GM23338 (cell line): ENCODE data around the gene ASXL3. TPM values are rescaled to one million over a fixed set of nuclear protein-coding genes. Genes with fewer than 3 reads are reported as not detected.

Source experiments
- ATAC-seq: fragments of 200-7000 bp; cut with Tn5 transposase; 3 replicates; pipeline ENCODE4 v1.9.1; 2020
- DNase-seq: peaks from one replicate; pipeline ENCODE4 v3.0.0-alpha.2; 2015; ENCODE audit warnings: low spot score
- H2AFZ ChIP-seq: fragments of 200-600 bp; sonication (generic); 2 replicates; pipeline ENCODE4 v1.8.0; 2016; ENCODE audit warnings: antibody characterized with exemption, mild to moderate bottlenecking, moderate library complexity
- H3F3A ChIP-seq: fragments of 200-600 bp; sonication (generic); replicated peaks from 2 replicates; pipeline ENCODE4 v1.8.0; 2017; ENCODE audit warnings: antibody characterized with exemption, mixed run types, low read depth
- H3K27ac ChIP-seq: fragments of 200-600 bp; sonication (generic); 2 replicates; pipeline ENCODE4 v1.6.1; 2016; ENCODE audit warnings: low read depth
- H3K27me3 ChIP-seq: fragments of 200-600 bp; sonication (generic); 2 replicates; pipeline ENCODE4 v1.8.0; 2016; ENCODE audit warnings: mild to moderate bottlenecking, mixed run types, moderate library complexity; ENCODE audit not compliant: insufficient read depth
- H3K36me3 ChIP-seq: fragments of 200-600 bp; sonication (generic); 2 replicates; pipeline ENCODE4 v1.8.0; 2016; ENCODE audit warnings: mild to moderate bottlenecking; ENCODE audit not compliant: insufficient read depth
- H3K4me1 ChIP-seq: fragments of 200-600 bp; sonication (generic); 2 replicates; pipeline ENCODE4 v1.8.0; 2016; ENCODE audit warnings: mild to moderate bottlenecking, moderate library complexity; ENCODE audit not compliant: insufficient read depth
- H3K4me2 ChIP-seq: fragments of 200-600 bp; sonication (generic); 2 replicates; pipeline ENCODE4 v1.7.1; 2017; ENCODE audit warnings: mixed run types
- H3K4me3 ChIP-seq: fragments of 200-600 bp; sonication (generic); 2 replicates; pipeline ENCODE4 v1.6.1; 2016; ENCODE audit warnings: mixed run types
- H3K79me2 ChIP-seq: fragments of 200-600 bp; sonication (generic); replicated peaks from 2 replicates; pipeline ENCODE4 v1.8.0; 2017; ENCODE audit warnings: mild to moderate bottlenecking; ENCODE audit not compliant: insufficient read depth
- H3K9me2 ChIP-seq: fragments of 200-600 bp; sonication (generic); 2 replicates; pipeline ENCODE4 v1.8.0; 2017; ENCODE audit not compliant: insufficient read depth
- H4K20me1 ChIP-seq: fragments of 200-600 bp; sonication (generic); replicated peaks from 2 replicates; pipeline ENCODE4 v1.8.0; 2017; ENCODE audit warnings: mild to moderate bottlenecking; ENCODE audit not compliant: insufficient read depth
- H3K27ac Mint-ChIP-seq: 2 replicates; pipeline ENCODE4 v1.8.0; 2020; ENCODE audit warnings: inconsistent platforms, mild to moderate bottlenecking, moderate library complexity, mixed read lengths
- H3K27me3 Mint-ChIP-seq: 3 replicates; pipeline ENCODE4 v1.8.0; 2022; ENCODE audit warnings: low read depth, mild to moderate bottlenecking, moderate library complexity, mixed read lengths, inconsistent platforms; ENCODE audit not compliant: insufficient read depth, poor library complexity
- H3K36me3 Mint-ChIP-seq: 3 replicates; pipeline ENCODE4 v1.8.0; 2021; ENCODE audit warnings: low read depth, mild to moderate bottlenecking, inconsistent platforms, moderate library complexity, mixed read lengths
- H3K4me1 Mint-ChIP-seq: 3 replicates; pipeline ENCODE4 v1.8.0; 2020; ENCODE audit warnings: mild to moderate bottlenecking, inconsistent platforms, mixed read lengths
- H3K4me3 Mint-ChIP-seq: 3 replicates; pipeline ENCODE4 v1.8.0; 2021; ENCODE audit warnings: moderate library complexity, mild to moderate bottlenecking, inconsistent platforms, mixed read lengths
- H3K9me3 Mint-ChIP-seq: 3 replicates; pipeline ENCODE4 v1.8.0; 2020; ENCODE audit warnings: moderate library complexity, mild to moderate bottlenecking, inconsistent platforms, mixed read lengths
- CREB1 ChIP-seq: fragments of 250-450 bp; sonication (Bioruptor Pico); IDR thresholded peaks from 2 replicates; pipeline ENCODE4 v1.5.0; 2020; ENCODE audit warnings: low read depth, mild to moderate bottlenecking, moderate library complexity
- EZH2phosphoT487 ChIP-seq: fragments of 200-600 bp; sonication (generic); IDR thresholded peaks from one replicate; pipeline ENCODE4 v1.8.1; 2018; ENCODE audit warnings: antibody characterized with exemption; ENCODE audit not compliant: unreplicated experiment
- NANOG ChIP-seq: IDR thresholded peaks from 2 replicates; pipeline ENCODE4 v1.6.1; 2016; ENCODE audit warnings: antibody characterized with exemption, borderline replicate concordance
- POLR2AphosphoS5 ChIP-seq: IDR thresholded peaks from 2 replicates; pipeline ENCODE4 v1.6.1; 2016; ENCODE audit warnings: antibody characterized with exemption, low read depth
- ZNF114 ChIP-seq: fragments of 250-450 bp; sonication (Bioruptor Pico); IDR thresholded peaks from 2 replicates; pipeline ENCODE4 v1.5.0; 2020; ENCODE audit warnings: mild to moderate bottlenecking, moderate library complexity
- polyA plus RNA-seq: library from polyadenylated mRNA; unstranded; fragments of >200 nt; fragmentation: Nextera tagmentation; extraction: Ambion mirVana; gene quantifications from 2 replicates; pipeline ENCODE4 v1.2.1, GENCODE V29; 2016
- total RNA-seq: library from RNA; depleted of rRNA; stranded (reverse); fragments of >200 nt; shearing (Covaris generic); gene quantifications from 2 replicates; pipeline ENCODE4 v1.2.3, GENCODE V29; 2014
- TF ChIP-seq, protein P1 (sequence below): IDR thresholded peaks from one replicate; pipeline ENCODE4 v1.6.1; 2018; ENCODE audit warnings: antibody characterized with exemption; ENCODE audit not compliant: unreplicated experiment
- TF ChIP-seq, protein P2 (sequence below): fragments of 250-450 bp; sonication (Bioruptor Pico); IDR thresholded peaks from 2 replicates; pipeline ENCODE4 v1.5.0; 2020; ENCODE audit warnings: mild to moderate bottlenecking, moderate library complexity

Gene ASXL3
- total and polyA plus RNA-seq, 2 experiments from 2014 or later, result 0.23 to 1.4 TPM

- TF ChIP-seq POLR2AphosphoS5 (no peak), CREB1 (CRISPR knock-in tag) (no peak)
- TF ChIP-seq, protein P1, sequence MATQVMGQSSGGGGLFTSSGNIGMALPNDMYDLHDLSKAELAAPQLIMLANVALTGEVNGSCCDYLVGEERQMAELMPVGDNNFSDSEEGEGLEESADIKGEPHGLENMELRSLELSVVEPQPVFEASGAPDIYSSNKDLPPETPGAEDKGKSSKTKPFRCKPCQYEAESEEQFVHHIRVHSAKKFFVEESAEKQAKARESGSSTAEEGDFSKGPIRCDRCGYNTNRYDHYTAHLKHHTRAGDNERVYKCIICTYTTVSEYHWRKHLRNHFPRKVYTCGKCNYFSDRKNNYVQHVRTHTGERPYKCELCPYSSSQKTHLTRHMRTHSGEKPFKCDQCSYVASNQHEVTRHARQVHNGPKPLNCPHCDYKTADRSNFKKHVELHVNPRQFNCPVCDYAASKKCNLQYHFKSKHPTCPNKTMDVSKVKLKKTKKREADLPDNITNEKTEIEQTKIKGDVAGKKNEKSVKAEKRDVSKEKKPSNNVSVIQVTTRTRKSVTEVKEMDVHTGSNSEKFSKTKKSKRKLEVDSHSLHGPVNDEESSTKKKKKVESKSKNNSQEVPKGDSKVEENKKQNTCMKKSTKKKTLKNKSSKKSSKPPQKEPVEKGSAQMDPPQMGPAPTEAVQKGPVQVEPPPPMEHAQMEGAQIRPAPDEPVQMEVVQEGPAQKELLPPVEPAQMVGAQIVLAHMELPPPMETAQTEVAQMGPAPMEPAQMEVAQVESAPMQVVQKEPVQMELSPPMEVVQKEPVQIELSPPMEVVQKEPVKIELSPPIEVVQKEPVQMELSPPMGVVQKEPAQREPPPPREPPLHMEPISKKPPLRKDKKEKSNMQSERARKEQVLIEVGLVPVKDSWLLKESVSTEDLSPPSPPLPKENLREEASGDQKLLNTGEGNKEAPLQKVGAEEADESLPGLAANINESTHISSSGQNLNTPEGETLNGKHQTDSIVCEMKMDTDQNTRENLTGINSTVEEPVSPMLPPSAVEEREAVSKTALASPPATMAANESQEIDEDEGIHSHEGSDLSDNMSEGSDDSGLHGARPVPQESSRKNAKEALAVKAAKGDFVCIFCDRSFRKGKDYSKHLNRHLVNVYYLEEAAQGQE, result no peak
These were observed 86.3 kb downstream of the ASXL3 start (continued) for GRCh38 chr18:33664241-33664874.

- H3K9me3 Mint-ChIP-seq, result no peaks in the 10 kb centered on the region
- no peaks in the 10 kb centered on the region for H4K20me1 ChIP-seq
- no peak for DNase-seq
- H3K27me3 ChIP-seq, result no peaks in the 10 kb centered on the region
- peaks cover 24% of the 10 kb centered on the region for H3K4me1 ChIP-seq
- H3F3A ChIP-seq, result no peaks in the 10 kb centered on the region
- H3K9me2 ChIP-seq, result no peaks in the 10 kb centered on the region
- no peak overlapping the region for H3K4me2 ChIP-seq
- H3K27ac Mint-ChIP-seq, result no peak overlapping the region
- no peak overlapping the region for H2AFZ ChIP-seq
- peaks cover 16% of the 10 kb centered on the region for H3K4me1 Mint-ChIP-seq
- no peak overlapping the region for H3K4me3 ChIP-seq
- H3K27ac ChIP-seq, result no peak overlapping the region
- no peaks in the 10 kb centered on the region for H3K36me3 ChIP-seq
- TF ChIP-seq ZNF114 (no peak), EZH2phosphoT487 (no peak), NANOG (no peak)
- TF ChIP-seq, protein P2, sequence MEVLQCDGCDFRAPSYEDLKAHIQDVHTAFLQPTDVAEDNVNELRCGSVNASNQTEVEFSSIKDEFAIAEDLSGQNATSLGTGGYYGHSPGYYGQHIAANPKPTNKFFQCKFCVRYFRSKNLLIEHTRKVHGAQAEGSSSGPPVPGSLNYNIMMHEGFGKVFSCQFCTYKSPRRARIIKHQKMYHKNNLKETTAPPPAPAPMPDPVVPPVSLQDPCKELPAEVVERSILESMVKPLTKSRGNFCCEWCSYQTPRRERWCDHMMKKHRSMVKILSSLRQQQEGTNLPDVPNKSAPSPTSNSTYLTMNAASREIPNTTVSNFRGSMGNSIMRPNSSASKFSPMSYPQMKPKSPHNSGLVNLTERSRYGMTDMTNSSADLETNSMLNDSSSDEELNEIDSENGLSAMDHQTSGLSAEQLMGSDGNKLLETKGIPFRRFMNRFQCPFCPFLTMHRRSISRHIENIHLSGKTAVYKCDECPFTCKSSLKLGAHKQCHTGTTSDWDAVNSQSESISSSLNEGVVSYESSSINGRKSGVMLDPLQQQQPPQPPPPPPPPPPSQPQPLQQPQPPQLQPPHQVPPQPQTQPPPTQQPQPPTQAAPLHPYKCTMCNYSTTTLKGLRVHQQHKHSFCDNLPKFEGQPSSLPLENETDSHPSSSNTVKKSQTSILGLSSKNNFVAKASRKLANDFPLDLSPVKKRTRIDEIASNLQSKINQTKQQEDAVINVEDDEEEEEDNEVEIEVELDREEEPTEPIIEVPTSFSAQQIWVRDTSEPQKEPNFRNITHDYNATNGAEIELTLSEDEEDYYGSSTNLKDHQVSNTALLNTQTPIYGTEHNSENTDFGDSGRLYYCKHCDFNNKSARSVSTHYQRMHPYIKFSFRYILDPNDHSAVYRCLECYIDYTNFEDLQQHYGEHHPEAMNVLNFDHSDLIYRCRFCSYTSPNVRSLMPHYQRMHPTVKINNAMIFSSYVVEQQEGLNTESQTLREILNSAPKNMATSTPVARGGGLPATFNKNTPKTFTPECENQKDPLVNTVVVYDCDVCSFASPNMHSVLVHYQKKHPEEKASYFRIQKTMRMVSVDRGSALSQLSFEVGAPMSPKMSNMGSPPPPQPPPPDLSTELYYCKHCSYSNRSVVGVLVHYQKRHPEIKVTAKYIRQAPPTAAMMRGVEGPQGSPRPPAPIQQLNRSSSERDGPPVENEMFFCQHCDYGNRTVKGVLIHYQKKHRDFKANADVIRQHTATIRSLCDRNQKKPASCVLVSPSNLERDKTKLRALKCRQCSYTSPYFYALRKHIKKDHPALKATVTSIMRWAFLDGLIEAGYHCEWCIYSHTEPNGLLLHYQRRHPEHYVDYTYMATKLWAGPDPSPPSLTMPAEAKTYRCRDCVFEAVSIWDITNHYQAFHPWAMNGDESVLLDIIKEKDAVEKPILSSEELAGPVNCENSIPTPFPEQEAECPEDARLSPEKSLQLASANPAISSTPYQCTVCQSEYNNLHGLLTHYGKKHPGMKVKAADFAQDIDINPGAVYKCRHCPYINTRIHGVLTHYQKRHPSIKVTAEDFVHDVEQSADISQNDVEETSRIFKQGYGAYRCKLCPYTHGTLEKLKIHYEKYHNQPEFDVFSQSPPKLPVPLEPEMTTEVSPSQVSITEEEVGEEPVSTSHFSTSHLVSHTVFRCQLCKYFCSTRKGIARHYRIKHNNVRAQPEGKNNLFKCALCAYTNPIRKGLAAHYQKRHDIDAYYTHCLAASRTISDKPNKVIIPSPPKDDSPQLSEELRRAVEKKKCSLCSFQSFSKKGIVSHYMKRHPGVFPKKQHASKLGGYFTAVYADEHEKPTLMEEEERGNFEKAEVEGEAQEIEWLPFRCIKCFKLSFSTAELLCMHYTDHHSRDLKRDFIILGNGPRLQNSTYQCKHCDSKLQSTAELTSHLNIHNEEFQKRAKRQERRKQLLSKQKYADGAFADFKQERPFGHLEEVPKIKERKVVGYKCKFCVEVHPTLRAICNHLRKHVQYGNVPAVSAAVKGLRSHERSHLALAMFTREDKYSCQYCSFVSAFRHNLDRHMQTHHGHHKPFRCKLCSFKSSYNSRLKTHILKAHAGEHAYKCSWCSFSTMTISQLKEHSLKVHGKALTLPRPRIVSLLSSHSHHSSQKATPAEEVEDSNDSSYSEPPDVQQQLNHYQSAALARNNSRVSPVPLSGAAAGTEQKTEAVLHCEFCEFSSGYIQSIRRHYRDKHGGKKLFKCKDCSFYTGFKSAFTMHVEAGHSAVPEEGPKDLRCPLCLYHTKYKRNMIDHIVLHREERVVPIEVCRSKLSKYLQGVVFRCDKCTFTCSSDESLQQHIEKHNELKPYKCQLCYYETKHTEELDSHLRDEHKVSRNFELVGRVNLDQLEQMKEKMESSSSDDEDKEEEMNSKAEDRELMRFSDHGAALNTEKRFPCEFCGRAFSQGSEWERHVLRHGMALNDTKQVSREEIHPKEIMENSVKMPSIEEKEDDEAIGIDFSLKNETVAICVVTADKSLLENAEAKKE (CRISPR knock-in tag), result no peak
- TF ChIP-seq, protein P1, result no peak
- no peak for ATAC-seq
- no peaks in the 10 kb centered on the region for H3K36me3 Mint-ChIP-seq
- H3K4me3 Mint-ChIP-seq, result no peak overlapping the region
- H3K79me2 ChIP-seq, result no peaks in the 10 kb centered on the region
- H3K27me3 Mint-ChIP-seq, result no peaks in the 10 kb centered on the region
These were observed 87.2 kb downstream of the ASXL3 start for GRCh38 chr18:33665187-33665586.
